Left ventricle myocardium inferior (tissue), 1 donor: ENCODE data around the gene HELZ2. TPM values are rescaled to one million over a fixed set of nuclear protein-coding genes. Genes with fewer than 3 reads are reported as not detected.

Source experiments
- DNase-seq: peaks from one replicate; pipeline ENCODE4 v3.0.0-alpha.2; 2020
- H3K27ac ChIP-seq: fragments of 200-600 bp; replicated peaks from 2 replicates; pipeline ENCODE4 v1.8.0; 2021
- H3K27me3 ChIP-seq: fragments of 200-600 bp; 2 replicates; pipeline ENCODE4 v1.8.0; 2021; ENCODE audit warnings: low read depth
- H3K36me3 ChIP-seq: fragments of 200-600 bp; 2 replicates; pipeline ENCODE4 v1.8.0; 2021
- H3K4me1 ChIP-seq: fragments of 200-600 bp; 2 replicates; pipeline ENCODE4 v1.8.0; 2021
- H3K4me3 ChIP-seq: fragments of 200-600 bp; 2 replicates; pipeline ENCODE4 v1.8.0; 2021; ENCODE audit warnings: mild to moderate bottlenecking, moderate library complexity
- H3K9me3 ChIP-seq: fragments of 200-600 bp; replicated peaks from 2 replicates; pipeline ENCODE4 v1.8.0; 2021
- CTCF ChIP-seq: fragments of 200-600 bp; IDR thresholded peaks from 2 replicates; pipeline ENCODE4 v1.8.0; 2021; ENCODE audit warnings: antibody characterized with exemption, mild to moderate bottlenecking, borderline replicate concordance
- intact Hi-C: fragments of 100-400 bp; cut with micrococcal nuclease; formaldehyde crosslinking; loops from one replicate; pipeline ENCODE4 v1.11.0; 2022
- total RNA-seq: library from RNA; stranded (reverse); fragmentation: NEBNext Ultra II Directional; extraction: Animal tissue kit (Norgen Biotek cat#: 25700); gene quantifications from one replicate; pipeline ENCODE4 v1.2.1, GENCODE V29; 2021
- donor health status: DM: no; HTN: yes; CAD: no; lungs with severe emphysema.

Gene HELZ2
- total RNA-seq, 1 donor from 2014 or later: 10.6 TPM

GRCh38 chr20:63542031-63542559, 31.9 kb downstream of the HELZ2 start:
- peaks cover 17% of the 10 kb centered on the region for H3K4me1 ChIP-seq
- intact Hi-C loops: no loop called here
- H3K4me3 ChIP-seq: no peak overlapping the region
- no peak for TF ChIP-seq CTCF
- peaks cover 26% of the 10 kb centered on the region for H3K27me3 ChIP-seq
- no peak for DNase-seq
- H3K9me3 ChIP-seq: no peaks in the 10 kb centered on the region
- H3K36me3 ChIP-seq: no peaks in the 10 kb centered on the region
- H3K27ac ChIP-seq: no peak overlapping the region

GRCh38 chr20:63541371-63541770, 32.7 kb downstream of the HELZ2 start:
- Histone ChIP-seq H3K36me3 (no peaks in the 10 kb centered on the region), H3K27ac (no peak overlapping the region), H3K4me1 (peaks cover 20% of the 10 kb centered on the region), H3K27me3 (peaks cover 26% of the 10 kb centered on the region), H3K9me3 (no peaks in the 10 kb centered on the region), H3K4me3 (no peak overlapping the region)
- DNase-seq: no peak
- TF ChIP-seq CTCF: no peak
- intact Hi-C loops: no loop called here

- DNase-seq: no peak
- peaks cover 21% of the 10 kb centered on the region for H3K27me3 ChIP-seq
- intact Hi-C loops: no loop called here
Observed at GRCh38 chr20:63540417-63541186, 33.4 kb downstream of the HELZ2 start.

GRCh38 chr20:63539441-63540370, 34.3 kb downstream of the HELZ2 start:
- no peak overlapping the region for H3K4me3 ChIP-seq
- DNase-seq: no peak
- no peak overlapping the region for H3K27ac ChIP-seq
- H3K9me3 ChIP-seq: no peaks in the 10 kb centered on the region
- TF ChIP-seq CTCF: no peak
- peaks cover 22% of the 10 kb centered on the region for H3K27me3 ChIP-seq
- H3K4me1 ChIP-seq: peaks cover 25% of the 10 kb centered on the region
- intact Hi-C loops: loop anchor here (5.0 kb wide), 1 partner anchor 433 kb away; no protein-coding TSS in a partner anchor
- no peaks in the 10 kb centered on the region for H3K36me3 ChIP-seq

More at GRCh38 chr20:63540417-63541186, 33.4 kb downstream of the HELZ2 start:
- H3K4me3 ChIP-seq: no peak overlapping the region
- no peak for TF ChIP-seq CTCF
- no peak overlapping the region for H3K27ac ChIP-seq
- no peaks in the 10 kb centered on the region for H3K36me3 ChIP-seq
- peaks cover 20% of the 10 kb centered on the region for H3K4me1 ChIP-seq
- no peaks in the 10 kb centered on the region for H3K9me3 ChIP-seq

- no peaks in the 10 kb centered on the region for H3K9me3 ChIP-seq
- no peak overlapping the region for H3K27ac ChIP-seq
- no peak for DNase-seq
- TF ChIP-seq CTCF: no peak
- intact Hi-C loops: loop anchor here (5.0 kb wide), 1 partner anchor 433 kb away; no protein-coding TSS in a partner anchor
- H3K4me3 ChIP-seq: no peak overlapping the region
- no peaks in the 10 kb centered on the region for H3K36me3 ChIP-seq
- H3K4me1 ChIP-seq: peaks cover 25% of the 10 kb centered on the region
- peaks cover 26% of the 10 kb centered on the region for H3K27me3 ChIP-seq
Observed at GRCh38 chr20:63539092-63539430, 35.0 kb downstream of the HELZ2 start.
